Tibial artery (tissue), 4 donors: ENCODE measurements around the gene IL21R.

Experiments
- DNase-seq, 2 donors: peaks; one replicate each; pipeline ENCODE4 v3.0.0-alpha.2; 2019
- H3K27ac ChIP-seq, 2 donors: fragments of 200-600 bp; sonication (generic) in 1 of 2; 1 replicate in 1 of 2; 2 replicates in 1 of 2; pipeline ENCODE4 v1.5.1; 2018 to 2019; ENCODE audit warnings: mild to moderate bottlenecking in 1 of 2
- H3K27me3 ChIP-seq, 2 donors: fragments of 200-600 bp; sonication (generic) in 1 of 2; one replicate each; pipeline versions ENCODE4 v1.5.1 to v1.6.0; 2016 to 2019
- H3K36me3 ChIP-seq, 3 donors: fragments of 200-600 bp; sonication (generic) in 2 of 3; one replicate each; pipeline ENCODE4 v1.5.1; 2016 to 2019; ENCODE audit warnings: mild to moderate bottlenecking in 2 of 3
- H3K4me1 ChIP-seq, 4 donors: fragments of 200-600 bp; sonication (generic) in 2 of 4; 1 replicate in 3 of 4; 2 replicates in 1 of 4; pipeline ENCODE4 v1.5.1; 2016 to 2019
- H3K4me3 ChIP-seq, 2 donors: fragments of 200-600 bp; sonication (generic) in 1 of 2; 1 replicate in 1 of 2; 2 replicates in 1 of 2; pipeline ENCODE4 v1.5.1; 2018 to 2019; ENCODE audit warnings: mild to moderate bottlenecking in 2 of 2
- H3K9me3 ChIP-seq, 3 donors: fragments of 200-600 bp; sonication (generic) in 1 of 3; one replicate each; pipeline ENCODE4 v1.5.1; 2016 to 2019
- CTCF ChIP-seq, 2 experiments: fragments of 200-600 bp in 1 of 2; fragments of 450-650 bp in 1 of 2; IDR thresholded peaks; one replicate each; pipeline ENCODE4 v1.5.1; 2017 to 2019; ENCODE audit warnings: antibody characterized with exemption in 2 of 2, mild to moderate bottlenecking in 1 of 2, moderate library complexity in 1 of 2
- intact Hi-C: fragments of 100-400 bp; cut with DNase I; formaldehyde crosslinking; loops from one replicate; pipeline ENCODE4 v1.15.0; 2023; ENCODE audit warnings: low total_unique reads

The IL21R gene

GRCh38 chr16:27474921-27475320 is 72.9 kb downstream of the IL21R start:
- TF ChIP-seq CTCF (IDR thresholded peaks at IDR 0.05), result no peak
- H3K9me3 ChIP-seq, result no peaks in the 10 kb centered on the region
- intact Hi-C loops, result no loop called here
- DNase-seq, result no peak
- H3K27ac ChIP-seq, result no peak overlapping the region
- no peak overlapping the region for H3K4me3 ChIP-seq
- H3K4me1 ChIP-seq, result no peaks in the 10 kb centered on the region
- peaks cover 79 to 100% (median 100%) of the 10 kb centered on the region in 3 donors for H3K36me3 ChIP-seq
- no peaks in the 10 kb centered on the region for H3K27me3 ChIP-seq

DNA sequence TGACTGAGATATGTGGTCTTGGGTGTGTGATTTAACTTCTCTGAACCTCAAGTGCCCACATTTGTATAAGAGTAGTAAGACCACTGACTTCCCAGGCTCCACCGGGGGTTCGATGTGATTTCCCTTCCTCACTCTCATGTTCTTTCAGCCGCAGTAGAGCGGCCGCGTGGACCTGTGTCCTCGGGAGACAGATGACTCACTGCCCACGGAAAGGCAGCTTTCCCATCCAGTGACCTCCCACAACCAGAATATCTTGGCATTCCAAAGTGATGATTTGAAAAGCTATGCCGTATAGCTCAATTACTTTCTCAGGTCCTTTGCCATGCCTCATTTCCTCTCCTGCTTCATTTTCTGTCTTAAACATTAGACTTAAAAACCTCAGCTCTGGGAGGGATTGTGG is 73.6 kb downstream of the IL21R start:
- intact Hi-C loops, result no loop called here
- peaks cover 81 to 100% (median 99%) of the 10 kb centered on the region in 3 donors for H3K36me3 ChIP-seq

GRCh38 chr16:27476240-27476639 is 74.3 kb downstream of the IL21R start:
- Histone ChIP-seq H3K36me3 (peaks cover 81 to 100% (median 99%) of the 10 kb centered on the region in 3 donors), H3K4me1 (no peaks in the 10 kb centered on the region), H3K4me3 (no peak overlapping the region), H3K9me3 (no peaks in the 10 kb centered on the region), H3K27me3 (no peaks in the 10 kb centered on the region), H3K27ac (no peak overlapping the region)
- TF ChIP-seq CTCF (IDR thresholded peaks at IDR 0.05), result no peak
- intact Hi-C loops, result no loop called here
- no peak for DNase-seq

More for the DNA sequence above, 73.6 kb downstream of the IL21R start:
- no peaks in the 10 kb centered on the region for H3K4me1 ChIP-seq
- H3K27me3 ChIP-seq, result no peaks in the 10 kb centered on the region
- no peak for TF ChIP-seq CTCF (IDR thresholded peaks at IDR 0.05)
- no peak overlapping the region for H3K27ac ChIP-seq
- DNase-seq, result no peak
- H3K4me3 ChIP-seq, result no peak overlapping the region
- no peaks in the 10 kb centered on the region for H3K9me3 ChIP-seq

DNA sequence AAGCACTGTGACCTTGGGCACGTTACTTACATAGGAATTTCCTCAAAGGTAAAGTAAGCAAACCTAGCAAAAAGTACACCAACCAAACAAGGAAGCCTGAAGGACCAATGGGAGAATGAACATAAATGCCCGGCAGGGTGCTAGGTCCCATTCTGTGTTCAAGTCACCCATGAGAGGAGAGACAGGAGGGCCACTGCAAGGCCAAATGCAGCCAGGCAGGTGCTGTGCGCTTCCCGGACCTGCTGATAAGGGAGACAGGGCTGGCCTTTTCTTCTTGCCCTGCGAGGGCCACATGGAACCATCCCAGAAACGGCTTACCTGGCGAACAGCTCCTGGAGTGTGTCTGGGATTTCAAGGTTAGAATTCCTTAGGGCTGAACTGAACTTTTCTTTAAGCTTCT is 78.8 kb downstream of the IL21R start:
- TF ChIP-seq CTCF (IDR thresholded peaks at IDR 0.05), result no peak
- no peak overlapping the region for H3K27ac ChIP-seq
- no peak overlapping the region for H3K4me3 ChIP-seq
- no peaks in the 10 kb centered on the region for H3K9me3 ChIP-seq
- H3K27me3 ChIP-seq, result no peaks in the 10 kb centered on the region
- H3K4me1 ChIP-seq, result no peaks in the 10 kb centered on the region
- intact Hi-C loops, result no loop called here
- peaks cover 92 to 100% (median 99%) of the 10 kb centered on the region in 3 donors for H3K36me3 ChIP-seq
- no peak for DNase-seq

DNA sequence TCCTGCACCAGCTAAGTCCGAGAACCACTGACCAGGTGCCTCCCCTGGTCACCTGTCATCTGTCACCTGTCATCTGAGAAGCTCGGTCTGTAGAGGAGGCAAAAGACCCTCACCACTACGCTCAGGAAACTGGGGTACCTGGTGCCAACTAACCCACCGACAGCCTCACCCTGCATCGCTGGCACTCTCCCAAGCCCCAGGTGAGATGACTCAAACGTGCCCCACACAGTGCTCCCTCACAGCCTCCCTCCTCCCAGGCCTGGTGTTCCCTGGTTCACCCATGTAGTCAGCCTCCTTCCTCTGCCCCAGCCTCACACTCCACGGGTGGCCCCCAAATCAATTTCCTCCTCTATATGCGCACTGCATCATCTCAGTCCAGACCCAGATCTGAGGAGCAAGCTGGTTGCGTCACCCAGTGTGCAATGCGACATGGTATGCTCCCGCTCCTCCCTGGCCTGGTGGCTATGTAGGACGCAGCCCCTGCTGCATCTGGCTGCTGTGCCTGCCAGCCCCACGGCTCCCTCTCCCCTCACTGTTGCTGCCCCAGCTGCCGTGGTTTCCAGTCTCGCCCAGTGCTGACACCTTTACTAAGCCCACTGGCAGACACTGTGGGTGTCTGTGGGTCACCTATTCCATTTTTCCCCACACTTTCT is 79.4 kb downstream of the IL21R start:
- no peak overlapping the region for H3K4me3 ChIP-seq
- H3K36me3 ChIP-seq, result peaks cover 92 to 99% (median 99%) of the 10 kb centered on the region in 3 donors
- no peak for DNase-seq
- no peaks in the 10 kb centered on the region for H3K9me3 ChIP-seq
- no peaks in the 10 kb centered on the region for H3K4me1 ChIP-seq
- H3K27ac ChIP-seq, result no peak overlapping the region
- H3K27me3 ChIP-seq, result no peaks in the 10 kb centered on the region
- intact Hi-C loops, result no loop called here
- TF ChIP-seq CTCF (IDR thresholded peaks at IDR 0.05), result no peak
